Measurements from ENCODE around the gene NFE2L1.
A peak's percentile ranks its signal among the peaks of the same experiment; 100 is the strongest.
"Not testable (repeated sequence)": the region's sequence is repeated elsewhere in the genome, so short reads cannot be mapped to it uniquely, and the experiment has no call there.

NFE2L1 gene

DNA sequence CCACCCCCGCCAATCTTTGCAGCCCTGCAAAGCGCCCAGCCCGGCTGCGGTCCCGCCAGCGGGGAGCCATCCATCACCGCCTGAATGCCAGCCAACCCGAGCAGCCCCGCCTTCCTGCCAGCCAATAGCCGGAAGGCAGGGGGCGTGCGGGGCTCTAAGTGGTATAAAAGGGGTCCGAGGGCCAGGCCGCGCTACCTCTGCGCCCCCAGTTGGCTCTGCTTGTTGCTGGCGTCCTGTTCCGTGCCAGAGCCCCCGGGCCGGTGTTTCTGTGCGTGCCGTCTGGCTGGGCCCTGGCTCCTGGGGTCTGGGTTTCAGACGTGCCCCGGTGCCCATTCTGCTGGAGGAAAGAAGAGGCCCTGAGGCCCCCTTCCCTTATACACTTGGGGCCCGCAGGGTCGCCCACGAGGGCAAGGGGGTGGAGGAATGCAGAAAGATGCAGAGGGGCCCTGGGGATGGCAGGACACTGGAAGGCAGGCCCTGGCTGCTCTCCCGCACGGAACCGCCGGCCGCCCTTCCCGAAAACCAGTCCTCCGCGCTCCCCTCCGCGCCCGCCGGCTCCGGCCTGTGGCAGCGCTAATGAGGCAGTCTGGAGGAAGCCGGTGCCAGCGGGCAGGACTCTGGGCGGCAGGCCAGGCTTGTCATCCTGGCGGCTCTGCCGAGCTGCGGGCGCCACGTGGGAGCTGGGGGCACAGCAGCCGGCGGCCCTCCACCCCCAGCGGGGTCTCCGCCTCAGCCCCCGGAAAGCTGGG lies 24.6 kb upstream of the NFE2L1 start:
- DNase-seq (ENCODE audit: low read depth in 2 of 2, low spot score in 1 of 2): no peak

DNA sequence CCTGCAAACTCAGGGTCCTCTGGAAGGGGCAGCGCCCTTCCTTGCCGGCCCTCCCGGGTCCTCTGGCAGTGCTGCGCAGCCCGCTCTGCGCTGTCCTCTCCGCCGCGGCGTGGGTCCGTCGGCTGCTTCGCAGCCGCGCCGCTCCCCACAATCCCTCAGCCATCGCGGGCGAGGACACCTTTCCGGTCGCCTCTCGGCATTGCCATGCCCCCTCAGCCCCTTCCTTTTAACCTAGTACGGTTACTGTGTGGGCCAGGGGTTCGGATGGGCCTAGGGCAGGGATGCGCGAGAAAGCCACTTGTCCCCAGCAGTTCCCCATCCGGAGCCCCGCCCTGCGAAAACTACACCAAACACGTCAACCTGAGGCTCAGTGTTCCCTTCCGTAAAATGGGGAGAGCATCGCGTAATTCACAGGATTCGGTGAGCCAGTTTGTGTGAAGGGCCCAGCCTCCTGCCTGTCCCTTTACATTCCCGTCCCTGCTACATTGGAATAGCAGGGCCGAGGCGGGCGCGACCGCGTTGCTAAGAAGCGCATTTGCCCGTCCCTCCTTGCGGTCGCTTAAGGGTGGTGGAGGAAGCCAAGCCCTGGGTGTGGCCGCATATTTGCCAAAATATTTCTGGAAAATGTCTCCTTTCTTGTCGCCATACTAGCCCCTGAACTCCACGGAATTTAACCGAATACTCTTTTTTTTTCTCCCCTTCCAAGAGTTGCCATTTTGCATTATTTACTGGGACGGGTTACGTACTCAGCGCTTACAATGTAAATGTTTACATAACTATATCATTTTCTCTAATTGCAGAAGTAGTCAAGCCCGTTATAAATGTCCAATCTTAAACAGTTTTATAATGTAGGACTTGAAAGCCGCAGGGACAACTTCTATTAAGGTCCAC lies 23.8 kb upstream of the NFE2L1 start:
- DNase-seq (ENCODE audit: low read depth in 2 of 2, low spot score in 1 of 2): no peak

DNA sequence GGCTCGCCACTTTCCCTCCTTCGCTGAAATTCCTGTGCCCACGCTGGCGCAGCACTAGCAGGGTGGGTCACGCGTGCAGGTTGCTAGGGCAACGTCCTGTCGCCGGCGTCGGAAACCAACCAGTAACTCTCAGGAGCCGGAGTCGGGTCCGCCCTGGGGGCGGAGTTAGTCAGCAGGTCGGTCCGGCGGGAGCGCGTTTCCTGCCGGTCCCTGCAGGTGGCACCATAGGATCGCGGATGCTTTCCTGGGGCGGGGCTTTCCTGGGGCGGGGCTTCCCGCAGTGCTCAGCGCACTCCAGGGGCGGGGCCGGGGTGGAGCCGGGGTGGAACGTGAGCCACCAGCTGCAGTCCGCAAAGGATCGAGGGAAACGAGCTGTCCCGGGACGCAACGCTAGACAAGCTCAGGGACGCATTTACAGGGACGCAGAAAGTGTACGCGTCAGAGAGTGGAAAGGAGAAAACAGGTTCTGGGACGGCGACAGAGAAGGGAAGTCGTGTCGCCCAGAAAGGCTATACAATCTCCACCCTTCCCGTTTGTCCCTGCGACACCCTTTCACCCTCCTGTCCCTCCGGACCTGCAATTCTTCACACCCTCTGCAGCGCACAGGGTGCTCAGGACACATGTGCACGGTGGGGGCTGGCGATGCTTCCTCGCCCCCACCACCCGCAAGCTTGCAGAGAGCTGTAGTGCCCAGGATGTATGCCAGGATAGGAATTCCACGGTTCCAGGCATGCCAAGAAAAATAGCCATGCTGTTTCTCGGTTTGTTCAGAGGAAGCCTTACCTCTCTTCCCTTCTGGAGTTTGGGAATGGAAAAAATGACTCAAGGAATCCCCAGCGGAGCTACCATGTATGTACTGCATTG lies 22.9 kb upstream of the NFE2L1 start:
- peak; percentile 95 for DNase-seq (ENCODE audit: low read depth in 2 of 2, low spot score in 1 of 2)

GRCh38 chr17:48025904-48026501 lies 22.2 kb upstream of the NFE2L1 start:
- no peak for DNase-seq (ENCODE audit: low read depth in 2 of 2, low spot score in 1 of 2)

- DNase-seq (ENCODE audit: low read depth in 2 of 2, low spot score in 1 of 2): peak; percentile 50 to 52
Observed at GRCh38 chr17:48026502-48027321, 21.4 kb upstream of the NFE2L1 start.

GRCh38 chr17:48027322-48027981 lies 20.7 kb upstream of the NFE2L1 start:
- no peak for DNase-seq (ENCODE audit: low read depth in 2 of 2, low spot score in 1 of 2)

GRCh38 chr17:48028736-48029135 lies 19.4 kb upstream of the NFE2L1 start:
- no peak for DNase-seq (ENCODE audit: low read depth in 2 of 2, low spot score in 1 of 2)

DNA sequence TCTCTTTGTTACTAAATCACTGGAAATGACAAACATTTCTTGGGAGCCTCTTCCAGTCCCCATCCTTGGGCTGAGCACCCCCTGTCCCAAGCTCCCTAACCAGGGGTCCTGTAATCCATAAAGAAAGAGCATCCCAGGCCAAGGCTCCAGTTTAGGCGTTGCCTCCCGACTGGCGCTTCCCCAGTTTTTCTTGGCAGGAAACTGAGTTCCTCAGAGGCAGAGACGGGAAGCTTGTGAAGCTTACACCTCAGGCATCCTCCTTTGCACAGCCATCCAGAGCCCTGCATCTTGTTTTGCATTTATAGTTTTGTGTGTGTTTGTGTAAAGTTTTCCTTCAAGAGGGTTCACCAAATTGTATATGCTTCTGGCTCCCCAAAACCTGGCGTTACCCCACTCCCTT lies 17.6 kb upstream of the NFE2L1 start:
- DNase-seq (ENCODE audit: low read depth in 2 of 2, low spot score in 1 of 2): no peak

GRCh38 chr17:48031966-48032365 lies 16.2 kb upstream of the NFE2L1 start:
- DNase-seq (ENCODE audit: low read depth in 2 of 2, low spot score in 1 of 2): no peak

DNA sequence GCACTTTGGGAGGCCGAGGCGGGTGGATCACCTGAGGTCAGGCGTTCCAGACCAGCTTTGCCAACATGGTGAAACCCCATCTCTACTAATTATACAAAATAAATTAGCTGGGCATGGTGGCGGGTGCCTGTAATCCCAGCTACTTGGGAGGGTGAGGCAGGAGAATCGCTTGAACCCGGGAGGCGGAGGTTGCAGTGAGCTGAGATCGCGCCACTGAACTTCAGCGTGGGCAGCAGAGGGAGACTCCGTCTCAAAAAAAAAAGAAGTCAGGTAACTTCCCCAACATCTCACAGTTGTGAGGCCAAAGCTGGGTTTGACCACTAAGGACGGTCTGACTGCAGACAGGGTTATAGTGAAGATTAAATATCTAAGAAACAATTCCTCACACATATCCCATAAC lies 13.4 kb upstream of the NFE2L1 start:
- not testable (repeated sequence) for DNase-seq (ENCODE audit: low read depth in 2 of 2, low spot score in 1 of 2)

DNA sequence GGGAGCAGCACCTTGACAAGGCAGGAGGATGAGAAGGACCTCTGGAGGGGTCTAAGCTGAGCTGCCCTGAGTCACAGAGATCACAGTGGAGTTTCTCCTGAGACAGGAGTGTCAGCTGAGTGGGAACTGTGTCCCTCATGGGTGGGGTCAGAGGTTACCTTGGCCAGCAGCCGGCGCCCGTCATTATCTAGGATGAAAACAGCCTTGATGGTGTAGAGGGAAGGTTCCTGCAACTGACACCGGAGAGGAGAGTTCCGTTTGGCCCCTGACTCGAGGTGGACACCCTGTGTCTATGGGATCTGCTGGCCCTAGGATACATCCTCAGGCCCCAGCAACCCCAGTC lies 11.5 kb upstream of the NFE2L1 start:
- DNase-seq (ENCODE audit: low read depth in 2 of 2, low spot score in 1 of 2): no peak

- peak in 1 of 2 donors; percentile 32 for DNase-seq (ENCODE audit: low read depth in 2 of 2, low spot score in 1 of 2)
Observed at GRCh38 chr17:48037036-48037837, 10.9 kb upstream of the NFE2L1 start, which contains the start of gene COPZ2. COPZ2 (minus strand) TSS chr17:48037797; CDS start chr17:48037777, 20 bp downstream.

- DNase-seq (ENCODE audit: low read depth in 2 of 2, low spot score in 1 of 2): no peak
Observed at GRCh38 chr17:48037838-48038323, 10.3 kb upstream of the NFE2L1 start.

DNA sequence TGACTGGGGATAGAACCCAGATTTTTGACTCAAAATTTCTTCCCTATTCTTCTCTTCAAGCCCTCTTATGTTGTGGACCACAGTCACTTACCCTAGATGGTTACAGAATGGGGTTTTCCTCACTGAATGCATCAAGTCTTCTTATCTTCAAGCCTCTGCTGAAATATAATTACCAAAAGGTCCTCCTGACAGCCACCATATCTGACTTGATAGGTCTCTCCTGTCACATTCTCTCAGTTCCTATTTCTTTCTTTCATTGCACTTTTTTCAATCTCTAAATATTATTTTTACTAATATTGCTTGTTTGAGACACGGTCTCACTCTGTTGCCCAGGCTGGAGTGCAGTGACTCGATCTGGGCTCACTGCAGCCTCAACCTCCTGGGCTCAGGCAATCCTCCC lies 9.5 kb upstream of the NFE2L1 start:
- no peak for DNase-seq (ENCODE audit: low read depth in 2 of 2, low spot score in 1 of 2)

DNA sequence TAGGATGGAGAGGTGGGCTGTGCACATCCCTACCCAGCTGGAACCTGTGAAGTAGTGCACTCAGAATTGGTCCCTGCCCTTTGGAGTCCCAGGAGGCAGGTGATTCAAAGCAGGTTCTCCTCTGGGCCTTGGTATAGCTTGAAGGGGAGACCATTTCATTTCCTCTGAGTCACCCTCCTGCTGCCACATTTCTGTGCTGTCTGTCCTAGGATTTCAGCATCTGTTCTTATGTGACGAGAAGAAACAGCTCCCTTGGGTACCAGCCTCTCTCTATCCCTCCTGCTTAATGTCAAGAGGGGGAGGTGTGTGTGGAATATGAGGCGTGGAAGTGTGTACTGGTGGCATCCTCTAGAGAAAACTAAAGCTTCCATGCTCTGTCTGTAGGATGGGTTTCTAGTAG lies 5.0 kb upstream of the NFE2L1 start:
- DNase-seq (ENCODE audit: low read depth in 2 of 2, low spot score in 1 of 2): no peak

DNA sequence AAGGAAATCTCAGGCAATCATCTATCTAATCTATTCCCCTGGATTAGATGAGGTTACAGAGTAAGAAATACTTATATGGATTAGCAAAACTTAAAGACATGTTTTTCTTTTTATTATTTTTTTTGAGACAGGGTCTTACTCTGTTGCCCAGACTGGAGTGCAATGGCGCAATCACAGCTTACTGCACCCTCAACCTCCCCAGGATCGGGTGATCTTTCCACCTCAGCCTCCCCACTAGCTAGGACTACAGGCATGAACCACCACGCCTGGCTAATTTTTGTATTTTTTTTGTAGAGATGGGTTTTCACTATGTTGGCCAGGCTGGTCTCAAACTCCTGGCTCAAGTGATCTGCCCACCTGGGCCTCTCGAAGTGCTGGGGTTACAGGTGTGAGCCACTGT lies 3.3 kb upstream of the NFE2L1 start:
- DNase-seq (ENCODE audit: low read depth in 2 of 2, low spot score in 1 of 2): no peak

DNA sequence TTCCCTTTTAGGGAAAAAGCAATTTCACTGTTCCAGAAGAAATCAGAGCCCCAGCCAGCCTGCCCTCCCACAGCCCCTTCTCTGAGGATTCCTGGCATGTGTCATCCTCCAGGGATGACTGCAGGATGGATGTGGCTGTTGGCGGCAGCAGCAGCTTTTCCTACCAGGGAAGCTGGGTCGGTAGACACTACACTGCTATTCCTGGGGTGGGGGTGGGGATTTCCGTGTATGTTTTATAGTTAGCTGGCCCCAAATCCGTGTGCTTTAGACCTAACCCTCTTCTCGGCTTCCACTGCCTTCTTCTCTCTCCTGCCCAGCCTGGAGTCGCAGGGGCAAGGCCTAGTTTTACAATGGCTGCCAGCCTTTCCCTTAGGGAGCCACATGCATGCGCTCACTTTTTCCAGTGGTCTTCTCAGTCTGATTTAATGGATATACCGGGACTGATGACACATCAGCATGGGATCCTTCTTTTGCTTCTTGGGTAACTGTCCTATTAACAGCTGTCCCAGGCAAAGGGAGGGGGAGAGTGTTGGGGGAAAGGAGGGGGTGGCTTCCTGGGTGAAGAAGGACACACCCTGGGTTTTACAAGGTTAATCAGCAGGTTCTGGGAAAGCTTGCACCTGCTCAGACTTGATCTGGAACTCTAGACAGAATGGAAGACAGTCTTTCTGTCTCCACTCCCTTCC lies 2.7 kb upstream of the NFE2L1 start:
- DNase-seq (ENCODE audit: low read depth in 2 of 2, low spot score in 1 of 2): no peak

DNA sequence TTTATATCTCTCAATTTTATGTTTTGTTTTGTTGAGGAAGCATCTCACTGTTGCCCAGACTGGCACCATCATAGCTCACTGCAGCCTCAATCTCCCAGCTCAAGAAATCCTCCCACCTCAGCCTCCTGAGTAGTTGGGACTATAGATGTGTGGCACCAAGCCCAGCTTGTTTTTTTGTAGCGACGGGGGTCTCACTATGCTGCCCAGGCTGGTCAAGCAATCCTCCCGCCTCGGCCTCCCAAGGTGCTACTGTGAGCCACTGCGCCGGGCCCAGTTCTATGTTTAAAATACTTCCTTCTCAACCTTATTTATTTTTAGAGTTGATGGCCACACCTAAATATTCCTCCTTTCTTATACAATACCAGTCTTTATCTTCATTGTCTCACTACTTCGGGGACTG lies 1.9 kb upstream of the NFE2L1 start:
- no peak for DNase-seq (ENCODE audit: low read depth in 2 of 2, low spot score in 1 of 2)

All from stimulated activated CD8-positive, alpha-beta memory T cell treated with anti-CD3 and anti-CD28 coated beads, Interleukin-4, amount 100 ng/mL, for 4 hours (primary cell).